ENCODE results near the gene LPP.
A peak's percentile ranks its signal among the peaks of the same experiment; 100 is the strongest.

The LPP gene

GRCh38 chr3:188253123-188253793 is 99.3 kb downstream of the LPP start:
- ATAC-seq (no peak), DNase-seq (no peak)
- no peaks in the 10 kb centered on the region for H3K27me3 Mint-ChIP-seq
- peak overlapping the region in 1 of 2 donors; percentile 28 for H3K4me3 Mint-ChIP-seq
- peaks cover 49% of the 10 kb centered on the region for H3K4me1 Mint-ChIP-seq
- peaks cover 0 to 10% of the 10 kb centered on the region in 2 donors for H3K9me3 Mint-ChIP-seq
- no peak overlapping the region for H3K27ac Mint-ChIP-seq

- peak overlapping the region in 1 of 2 donors; percentile 13 for H3K27ac Mint-ChIP-seq
- peaks cover 49% of the 10 kb centered on the region for H3K4me1 Mint-ChIP-seq
- H3K9me3 Mint-ChIP-seq: peaks cover 0 to 10% of the 10 kb centered on the region in 2 donors
- peak; percentile 83 for ATAC-seq
- no peaks in the 10 kb centered on the region for H3K27me3 Mint-ChIP-seq
- DNase-seq: no peak
- H3K4me3 Mint-ChIP-seq: peak overlapping the region in 1 of 2 donors; percentile 28
Observed at GRCh38 chr3:188253800-188254452, 100.0 kb downstream of the LPP start.

GRCh38 chr3:188254520-188255070 is 100.6 kb downstream of the LPP start:
- DNase-seq: no peak
- no peaks in the 10 kb centered on the region for H3K27me3 Mint-ChIP-seq
- ATAC-seq: no peak
- H3K9me3 Mint-ChIP-seq: peaks cover 0 to 10% of the 10 kb centered on the region in 2 donors
- no peak overlapping the region for H3K4me3 Mint-ChIP-seq
- peaks cover 49% of the 10 kb centered on the region for H3K4me1 Mint-ChIP-seq
- no peak overlapping the region for H3K27ac Mint-ChIP-seq

- Mint-ChIP-seq H3K4me1 (peaks cover 49% of the 10 kb centered on the region), H3K27me3 (no peaks in the 10 kb centered on the region), H3K27ac (no peak overlapping the region), H3K9me3 (peaks cover 0 to 10% of the 10 kb centered on the region in 2 donors), H3K4me3 (no peak overlapping the region)
- no peak for ATAC-seq
- no peak for DNase-seq
Observed at GRCh38 chr3:188255190-188255589, 101.2 kb downstream of the LPP start.

GRCh38 chr3:188256758-188257157 is 102.8 kb downstream of the LPP start:
- DNase-seq (no peak), ATAC-seq (no peak)
- H3K4me3 Mint-ChIP-seq: no peak overlapping the region
- peaks cover 0 to 3% of the 10 kb centered on the region in 2 donors for H3K9me3 Mint-ChIP-seq
- H3K27me3 Mint-ChIP-seq: no peaks in the 10 kb centered on the region
- peaks cover 43% of the 10 kb centered on the region for H3K4me1 Mint-ChIP-seq
- H3K27ac Mint-ChIP-seq: no peak overlapping the region

GRCh38 chr3:188257384-188258026 is 103.5 kb downstream of the LPP start:
- H3K27ac Mint-ChIP-seq: no peak overlapping the region
- no peak overlapping the region for H3K4me3 Mint-ChIP-seq
- ATAC-seq: no peak
- no peaks in the 10 kb centered on the region for H3K27me3 Mint-ChIP-seq
- H3K9me3 Mint-ChIP-seq: no peaks in the 10 kb centered on the region
- DNase-seq: no peak
- peaks cover 43% of the 10 kb centered on the region for H3K4me1 Mint-ChIP-seq

GRCh38 chr3:188259191-188259590 is 105.2 kb downstream of the LPP start:
- no peaks in the 10 kb centered on the region for H3K9me3 Mint-ChIP-seq
- DNase-seq (no peak), ATAC-seq (no peak)
- no peak overlapping the region for H3K27ac Mint-ChIP-seq
- no peaks in the 10 kb centered on the region for H3K27me3 Mint-ChIP-seq
- no peak overlapping the region for H3K4me3 Mint-ChIP-seq
- H3K4me1 Mint-ChIP-seq: peaks cover 31% of the 10 kb centered on the region

GRCh38 chr3:188259596-188259995 is 105.6 kb downstream of the LPP start:
- H3K27me3 Mint-ChIP-seq: no peaks in the 10 kb centered on the region
- H3K4me1 Mint-ChIP-seq: peaks cover 27% of the 10 kb centered on the region
- no peak overlapping the region for H3K4me3 Mint-ChIP-seq
- ATAC-seq (no peak), DNase-seq (no peak)
- no peaks in the 10 kb centered on the region for H3K9me3 Mint-ChIP-seq
- no peak overlapping the region for H3K27ac Mint-ChIP-seq

GRCh38 chr3:188261011-188261410 is 107.1 kb downstream of the LPP start:
- no peaks in the 10 kb centered on the region for H3K9me3 Mint-ChIP-seq
- ATAC-seq: no peak
- H3K27me3 Mint-ChIP-seq: no peaks in the 10 kb centered on the region
- peaks cover 16% of the 10 kb centered on the region for H3K4me1 Mint-ChIP-seq
- no peak for DNase-seq
- no peak overlapping the region for H3K4me3 Mint-ChIP-seq
- H3K27ac Mint-ChIP-seq: no peak overlapping the region

- no peak overlapping the region for H3K4me3 Mint-ChIP-seq
- no peak for DNase-seq
- no peak for ATAC-seq
Observed at GRCh38 chr3:188262488-188262887, 108.5 kb downstream of the LPP start.

GRCh38 chr3:188262913-188263683 is 109.1 kb downstream of the LPP start:
- H3K9me3 Mint-ChIP-seq: no peaks in the 10 kb centered on the region
- no peaks in the 10 kb centered on the region for H3K27me3 Mint-ChIP-seq
- H3K4me1 Mint-ChIP-seq: peaks cover under 1% of the 10 kb centered on the region
- no peak overlapping the region for H3K27ac Mint-ChIP-seq
- DNase-seq (no peak), ATAC-seq (no peak)
- no peak overlapping the region for H3K4me3 Mint-ChIP-seq

More at GRCh38 chr3:188262488-188262887, 108.5 kb downstream of the LPP start:
- H3K9me3 Mint-ChIP-seq: no peaks in the 10 kb centered on the region
- no peak overlapping the region for H3K27ac Mint-ChIP-seq
- no peaks in the 10 kb centered on the region for H3K27me3 Mint-ChIP-seq
- peaks cover 6% of the 10 kb centered on the region for H3K4me1 Mint-ChIP-seq

- H3K27ac Mint-ChIP-seq: no peak overlapping the region
- no peaks in the 10 kb centered on the region for H3K27me3 Mint-ChIP-seq
- no peak for DNase-seq
- H3K9me3 Mint-ChIP-seq: no peaks in the 10 kb centered on the region
- H3K4me3 Mint-ChIP-seq: no peak overlapping the region
- no peak for ATAC-seq
- no peaks in the 10 kb centered on the region for H3K4me1 Mint-ChIP-seq
Observed at GRCh38 chr3:188264226-188265207, 110.6 kb downstream of the LPP start.

GRCh38 chr3:188266562-188267274 is 112.8 kb downstream of the LPP start:
- Mint-ChIP-seq H3K4me1 (peaks cover 18% of the 10 kb centered on the region), H3K4me3 (no peak overlapping the region), H3K9me3 (no peaks in the 10 kb centered on the region), H3K27ac (no peak overlapping the region), H3K27me3 (no peaks in the 10 kb centered on the region)
- ATAC-seq (no peak), DNase-seq (no peak)

- no peak for ATAC-seq
- Mint-ChIP-seq H3K9me3 (no peaks in the 10 kb centered on the region), H3K27ac (no peak overlapping the region), H3K4me3 (no peak overlapping the region), H3K4me1 (peaks cover 27% of the 10 kb centered on the region), H3K27me3 (no peaks in the 10 kb centered on the region)
- no peak for DNase-seq
Observed at GRCh38 chr3:188267790-188268335, 113.9 kb downstream of the LPP start.
